SK-N-MC (cell line): Measurements from ENCODE around the gene RHOF.
A peak's percentile ranks its signal among the peaks of the same experiment; 100 is the strongest.

Experiments
- DNase-seq: peaks from one replicate; pipeline ENCODE4 v3.0.0-alpha.2; 2011; ENCODE audit warnings: low read depth, low spot score
- H3K27ac ChIP-seq: fragments of 200-600 bp; sonication (generic); 2 replicates; pipeline ENCODE4 v1.5.1; 2016; ENCODE audit warnings: mixed run types
- H3K36me3 ChIP-seq: fragments of 200-600 bp; sonication (generic); 2 replicates; pipeline ENCODE4 v1.6.1; 2017; ENCODE audit warnings: antibody characterized with exemption, low read length, mixed read lengths; ENCODE audit not compliant: insufficient read depth
- H3K4me3 ChIP-seq: fragments of 200-600 bp; sonication (generic); 2 replicates; pipeline ENCODE4 v1.5.1; 2016
- H3K9ac ChIP-seq: fragments of 200-600 bp; sonication (generic); 2 replicates; pipeline ENCODE4 v1.8.0; 2017; ENCODE audit warnings: mixed run types, mixed read lengths; ENCODE audit not compliant: insufficient read length
- H3K9me3 ChIP-seq: fragments of 200-600 bp; sonication (generic); 2 replicates; pipeline ENCODE4 v1.6.1; 2017; ENCODE audit warnings: low read depth, mild to moderate bottlenecking, antibody characterized with exemption, low read length, moderate library complexity, mixed read lengths
- EZH2 ChIP-seq: fragments of 200-600 bp; sonication (generic); IDR thresholded peaks from one replicate; pipeline ENCODE4 v1.6.1; 2017; ENCODE audit warnings: antibody characterized with exemption
- FOXP2 ChIP-seq: optimal IDR thresholded peaks from 2 replicates; pipeline ENCODE3; 2011; ENCODE audit warnings: mild to moderate bottlenecking, moderate library complexity; ENCODE audit not compliant: insufficient read depth; ENCODE audit errors: extremely low read length, control extremely low read depth
- POLR2AphosphoS5 ChIP-seq: IDR thresholded peaks from 2 replicates; pipeline ENCODE4 v1.6.1; 2012; ENCODE audit warnings: mild to moderate bottlenecking, low read depth, low read length, borderline replicate concordance

The RHOF gene

DNA sequence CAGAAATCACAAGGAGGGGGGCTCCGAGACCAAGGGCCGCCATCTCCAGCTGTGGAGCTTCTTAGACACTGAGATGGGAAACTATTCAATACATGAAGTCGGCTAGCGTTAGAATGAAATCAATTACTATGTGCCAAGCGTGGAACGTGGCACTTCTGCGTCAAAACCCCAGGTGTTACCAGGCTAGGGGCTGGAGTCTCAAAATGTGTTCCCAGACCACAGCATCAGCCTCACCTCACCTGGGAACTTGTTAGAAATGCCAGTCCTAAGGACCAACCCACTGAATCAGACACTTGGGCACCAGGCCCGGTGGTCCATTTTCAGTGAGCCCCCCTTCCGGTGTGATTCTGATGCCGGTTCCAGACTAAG, 5.3 kb upstream of the RHOF start:
- peak overlapping the region; percentile 74 for H3K4me3 ChIP-seq
- TF ChIP-seq EZH2 = no peak
- TF ChIP-seq FOXP2 = no peak
- TF ChIP-seq POLR2AphosphoS5 = no peak
- no peak for DNase-seq
- peaks cover 3% of the 10 kb centered on the region; the same call in 1 of the 2 replicates for H3K36me3 ChIP-seq
- no peaks in the 10 kb centered on the region for H3K9me3 ChIP-seq
- peak overlapping the region; percentile 87 for H3K27ac ChIP-seq
- peak overlapping the region; percentile 32 for H3K9ac ChIP-seq

DNA sequence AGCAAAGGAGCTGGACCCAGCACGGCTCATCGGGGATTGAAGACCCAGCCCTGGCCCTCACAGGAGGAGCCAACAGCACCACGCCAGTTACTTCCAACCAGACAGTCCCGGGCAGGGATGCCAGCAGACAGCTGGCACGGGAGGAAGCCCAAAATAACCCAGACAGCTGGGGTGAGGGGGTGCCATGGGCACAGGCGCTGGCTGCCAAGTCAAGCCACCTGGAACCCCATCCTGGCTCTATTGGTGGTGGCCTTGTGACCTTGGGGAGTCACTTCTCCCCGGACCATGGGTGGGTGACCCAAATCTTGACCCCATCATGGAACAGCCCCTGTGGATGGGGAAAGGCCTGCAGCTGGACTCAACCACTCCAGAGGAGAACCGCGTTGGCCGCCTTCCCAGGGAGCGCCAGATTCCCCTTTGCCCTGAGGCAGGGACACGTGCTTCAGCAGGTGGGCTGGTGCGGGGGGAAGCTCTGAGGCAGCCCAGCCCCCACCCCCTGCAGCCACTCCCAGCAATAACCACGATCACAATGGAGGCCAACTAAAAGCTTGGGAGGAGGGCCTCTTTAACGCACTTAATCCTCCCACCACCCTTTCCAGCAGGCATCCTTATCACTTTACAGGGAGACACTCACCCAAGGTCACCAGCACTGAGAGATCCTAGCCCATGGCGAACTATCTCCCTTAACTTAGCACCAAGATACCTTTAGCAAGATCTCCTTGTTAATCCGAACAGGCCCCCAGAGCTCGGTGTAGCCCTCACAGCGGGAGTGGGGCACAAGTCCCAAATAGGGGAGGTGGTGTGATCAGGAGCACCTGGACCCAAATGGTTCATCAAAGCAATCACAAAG, 4.7 kb upstream of the RHOF start:
- DNase-seq = no peak
- peaks cover 3% of the 10 kb centered on the region; the same call in 1 of the 2 replicates for H3K36me3 ChIP-seq
- H3K27ac ChIP-seq = peak overlapping the region; percentile 87
- H3K4me3 ChIP-seq = peak overlapping the region; percentile 74
- no peaks in the 10 kb centered on the region for H3K9me3 ChIP-seq
- peak overlapping the region; percentile 32 for H3K9ac ChIP-seq
- TF ChIP-seq FOXP2 = no peak
- 0 out of 2 replicates have a peak, but pooled peaks have one; percentile 42 for TF ChIP-seq POLR2AphosphoS5

DNA sequence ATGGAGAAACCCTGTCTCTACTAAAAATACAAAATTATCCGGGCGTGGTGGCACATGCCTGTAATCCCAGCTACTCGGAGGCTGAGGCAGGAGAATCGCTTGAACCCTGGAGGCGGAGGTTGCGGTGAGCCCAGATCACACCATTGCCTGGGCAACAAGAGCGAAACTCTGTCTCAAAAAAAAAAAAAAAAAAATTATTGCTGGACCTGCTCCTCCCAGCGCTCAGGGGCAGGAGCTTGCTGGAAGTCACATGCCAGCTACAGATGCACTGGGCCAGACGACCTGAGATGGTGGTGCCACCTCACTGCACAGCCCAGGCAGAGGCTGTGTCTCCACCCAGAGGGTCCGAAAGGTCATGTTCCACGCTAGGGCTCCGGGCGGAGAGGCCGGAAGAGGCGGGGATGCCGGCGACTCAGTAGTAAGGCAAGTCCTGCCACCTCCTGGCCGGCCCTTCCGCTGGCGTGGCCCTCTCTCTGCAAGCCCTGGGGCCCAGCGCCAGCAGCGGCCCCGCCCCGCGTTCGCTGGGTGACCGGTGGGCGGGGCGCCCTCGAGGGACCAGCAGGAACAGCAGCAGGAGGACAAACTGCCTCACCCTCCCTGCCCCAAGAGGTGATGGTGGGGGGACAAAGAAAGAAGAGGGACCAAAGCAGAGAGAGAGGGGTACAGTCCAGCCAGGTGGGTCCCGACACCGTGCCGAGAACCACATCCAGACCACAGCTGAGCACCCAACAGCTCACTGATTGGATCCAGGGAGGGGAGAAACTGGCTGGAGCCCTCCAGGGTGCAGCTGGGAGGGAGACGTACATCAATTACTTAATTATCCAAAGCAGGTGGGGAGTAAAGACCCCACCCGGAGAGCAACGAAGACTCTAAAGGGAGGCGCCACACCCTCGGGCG, 3.6 kb upstream of the RHOF start:
- H3K4me3 ChIP-seq = no peak overlapping the region
- no peak overlapping the region for H3K9ac ChIP-seq
- H3K27ac ChIP-seq = peak overlapping the region; percentile 87; the same call in 1 of the 2 replicates
- H3K36me3 ChIP-seq = peaks cover 3% of the 10 kb centered on the region; the same call in 1 of the 2 replicates
- TF ChIP-seq EZH2 (no peak), FOXP2 (no peak), POLR2AphosphoS5 (no peak)
- no peak for DNase-seq
- H3K9me3 ChIP-seq = no peaks in the 10 kb centered on the region

DNA sequence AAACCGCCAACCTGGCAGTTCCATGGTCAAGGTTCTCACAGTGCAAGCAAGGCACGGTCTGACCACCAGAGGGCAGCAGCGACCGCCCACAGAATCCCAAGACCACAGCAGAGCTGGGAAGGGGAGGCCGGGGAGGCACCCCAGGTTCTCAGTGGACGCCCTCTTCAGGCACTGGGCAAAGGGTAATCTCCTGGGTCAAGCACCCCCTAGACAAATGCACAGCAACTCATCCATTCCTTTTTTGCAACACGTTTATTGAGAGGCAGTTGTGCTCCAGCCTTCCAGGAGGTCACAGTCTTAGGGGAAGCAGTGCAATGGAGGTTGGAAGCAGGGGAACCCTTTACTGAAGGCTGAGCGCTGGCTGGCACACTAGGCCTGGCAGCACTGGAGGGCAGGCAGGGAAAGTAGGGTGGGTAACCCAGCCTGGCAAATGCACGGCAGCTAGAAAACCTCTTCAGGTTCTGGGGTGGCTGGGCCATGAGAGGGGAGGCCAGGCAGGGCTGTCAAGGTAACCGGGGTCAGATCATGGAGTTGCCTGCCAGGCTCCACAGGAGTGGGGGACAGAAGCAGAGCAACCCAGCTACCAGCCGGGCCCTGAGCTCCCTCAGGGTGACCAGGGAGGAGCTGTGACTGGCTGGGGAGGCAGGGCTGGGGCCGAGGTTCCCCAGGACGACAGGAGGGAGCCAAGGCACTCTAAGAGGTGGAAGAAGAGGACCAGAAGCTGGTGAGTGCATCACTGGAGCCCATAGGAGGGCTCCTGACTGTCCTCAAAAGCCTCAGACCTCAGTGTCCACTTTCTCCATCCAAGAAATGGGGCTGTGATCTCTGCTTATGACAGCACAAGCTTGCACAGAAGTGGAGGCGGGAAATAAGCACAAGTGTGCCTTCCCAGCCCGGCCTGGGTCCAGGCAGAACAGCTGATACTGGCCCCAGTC, 1.8 kb upstream of the RHOF start:
- no peak for TF ChIP-seq EZH2
- no peak; the same call in 1 of the 2 replicates for TF ChIP-seq POLR2AphosphoS5
- no peak for TF ChIP-seq FOXP2
- H3K4me3 ChIP-seq = peak overlapping the region; percentile 94
- no peaks in the 10 kb centered on the region for H3K9me3 ChIP-seq
- no peak for DNase-seq
- H3K9ac ChIP-seq = no peak overlapping the region
- H3K36me3 ChIP-seq = peaks cover 3% of the 10 kb centered on the region; the same call in 1 of the 2 replicates
- peak overlapping the region; percentile 67 for H3K27ac ChIP-seq

DNA sequence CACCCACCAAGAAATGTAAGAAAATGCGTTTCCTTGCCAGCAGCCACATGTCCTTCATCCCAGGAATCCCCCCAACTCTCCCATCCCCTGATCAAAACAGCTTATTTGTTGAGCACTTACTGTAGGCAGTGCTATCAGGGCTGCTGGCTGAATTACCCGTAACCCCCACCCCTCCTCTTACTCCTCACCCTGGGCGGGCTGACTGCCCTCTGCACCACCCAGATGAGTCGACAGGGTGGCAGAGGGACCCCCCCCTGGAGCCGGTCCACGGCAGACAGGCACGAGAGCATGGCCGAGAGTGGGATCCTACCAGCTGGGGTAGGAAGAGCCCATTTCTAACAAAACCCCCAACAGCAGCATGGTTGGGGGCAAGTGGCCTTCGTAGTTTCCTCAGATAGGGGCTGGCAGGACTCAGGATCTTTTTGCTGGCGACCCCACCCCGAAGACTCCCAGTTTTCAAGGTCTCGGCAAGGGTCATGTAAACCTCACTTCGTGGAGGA, 1.1 kb upstream of the RHOF start:
- no peak for DNase-seq
- H3K4me3 ChIP-seq = peak overlapping the region; percentile 94
- peaks cover 3% of the 10 kb centered on the region; the same call in 1 of the 2 replicates for H3K36me3 ChIP-seq
- H3K27ac ChIP-seq = peak overlapping the region; percentile 53; the same call in 1 of the 2 replicates
- H3K9ac ChIP-seq = peak overlapping the region; percentile 52
- no peaks in the 10 kb centered on the region for H3K9me3 ChIP-seq
- TF ChIP-seq POLR2AphosphoS5 = no peak
- no peak for TF ChIP-seq EZH2
- TF ChIP-seq FOXP2 = no peak

DNA sequence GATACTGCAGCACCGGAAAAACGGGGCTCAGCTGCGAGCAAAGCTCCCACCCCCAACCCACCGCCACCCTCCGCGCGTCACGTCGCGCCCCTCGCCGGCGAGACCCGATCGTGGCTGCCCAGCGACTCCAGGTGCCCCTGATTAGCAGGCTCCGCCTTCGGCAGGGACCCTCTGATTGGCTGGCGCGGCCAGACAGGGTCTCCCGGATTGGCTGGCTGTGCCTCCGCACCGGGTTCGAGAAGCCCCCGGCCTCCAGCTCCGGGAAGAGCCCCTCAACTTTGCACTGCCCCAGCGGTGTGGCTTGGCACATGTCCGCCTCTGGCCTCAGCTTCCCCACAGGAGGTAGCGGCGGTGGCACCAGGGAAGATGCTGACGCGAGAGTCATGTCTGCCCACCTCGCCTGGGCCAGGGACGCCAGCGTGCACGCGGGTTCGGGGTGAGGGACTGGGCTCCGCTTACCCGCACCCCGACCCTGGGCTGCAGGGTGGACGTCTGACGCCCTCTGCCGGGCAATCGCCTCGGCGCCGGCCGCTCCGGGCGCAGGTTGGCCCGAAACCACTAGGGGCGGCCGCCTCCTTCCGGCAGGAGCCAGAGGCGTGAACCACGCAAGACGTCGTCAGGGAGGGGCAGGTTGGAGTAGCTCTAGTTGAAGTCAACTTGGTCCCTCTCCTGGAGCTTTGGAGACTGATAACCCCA, 498 bp upstream of the RHOF start:
- H3K9ac ChIP-seq = peak overlapping the region; percentile 69
- H3K27ac ChIP-seq = peak overlapping the region; percentile 53; the same call in 1 of the 2 replicates
- TF ChIP-seq POLR2AphosphoS5 = peak; percentile 47; the same call in 1 of the 2 replicates
- no peak for TF ChIP-seq EZH2
- peaks cover 3% of the 10 kb centered on the region; the same call in 1 of the 2 replicates for H3K36me3 ChIP-seq
- H3K4me3 ChIP-seq = peak overlapping the region; percentile 94
- no peaks in the 10 kb centered on the region for H3K9me3 ChIP-seq
- DNase-seq = no peak
